ENCODE data around the gene BARHL2.

BARHL2 gene

GRCh38 chr1:90671741-90672140 is 45.4 kb downstream of the BARHL2 start:
- in situ Hi-C loops (cut with HindIII; ENCODE audit: low sequenced_read_pairs) = no loop called here
- no peak overlapping the region for H3K4me3 ChIP-seq (ENCODE audit: low read depth, low read length)
- no peak for DNase-seq (ENCODE audit: low read depth)
- no peak for TF ChIP-seq CTCF (IDR thresholded peaks at IDR 0.05; ENCODE audit: low read depth, low read length, missing control alignments)

- in situ Hi-C loops (cut with HindIII; ENCODE audit: low sequenced_read_pairs) = no loop called here
- H3K4me3 ChIP-seq (ENCODE audit: low read depth, low read length) = no peak overlapping the region
- no peak for TF ChIP-seq CTCF (IDR thresholded peaks at IDR 0.05; ENCODE audit: low read depth, low read length, missing control alignments)
- DNase-seq (ENCODE audit: low read depth) = no peak
Observed at GRCh38 chr1:90671251-90671650, 45.9 kb downstream of the BARHL2 start.

Data from astrocyte of the cerebellum (primary cell).